Naive B cell (primary cell): ENCODE results near the gene HBE1. TPM values are rescaled to one million over a fixed set of nuclear protein-coding genes. Genes with fewer than 3 reads are reported as not detected.

Source experiments
- ATAC-seq, 2 donors: fragments of 150-1000 bp; cut with Tn5 transposase; 2 replicates each; pipeline ENCODE4 v1.10.0; 2021; ENCODE audit warnings: low read depth in 2 of 2, mild to moderate bottlenecking in 2 of 2, moderate library complexity in 2 of 2
- DNase-seq: peaks from one replicate; pipeline ENCODE4 v3.0.0; 2022
- H3K27ac Mint-ChIP-seq, 6 donors: one replicate each; pipeline ENCODE4 v1.8.0; 2020 to 2022; ENCODE audit warnings: mild to moderate bottlenecking in 6 of 6, mixed read lengths in 6 of 6, moderate library complexity in 5 of 6, inconsistent platforms in 2 of 6
- H3K27me3 Mint-ChIP-seq, 3 donors: one replicate each; pipeline ENCODE4 v1.8.0; 2021 to 2022; ENCODE audit warnings: mixed read lengths in 3 of 3, mild to moderate bottlenecking in 1 of 3
- H3K36me3 Mint-ChIP-seq, 2 donors: one replicate each; pipeline ENCODE4 v1.8.0; 2020 to 2022; ENCODE audit warnings: mixed read lengths in 2 of 2, inconsistent platforms in 1 of 2, mild to moderate bottlenecking in 1 of 2
- H3K4me1 Mint-ChIP-seq, 3 donors: one replicate each; pipeline ENCODE4 v1.8.0; 2020 to 2022; ENCODE audit warnings: mixed read lengths in 3 of 3, inconsistent platforms in 1 of 3, mild to moderate bottlenecking in 1 of 3, moderate library complexity in 1 of 3
- H3K4me3 Mint-ChIP-seq, 8 donors: one replicate each; pipeline ENCODE4 v1.8.0; 2020 to 2022; ENCODE audit warnings: mild to moderate bottlenecking in 8 of 8, mixed read lengths in 8 of 8, moderate library complexity in 8 of 8, inconsistent platforms in 2 of 8
- H3K9me3 Mint-ChIP-seq, 7 donors: one replicate each; pipeline ENCODE4 v1.8.0; 2020 to 2022; ENCODE audit warnings: mixed read lengths in 7 of 7, mild to moderate bottlenecking in 5 of 7, inconsistent platforms in 2 of 7, moderate library complexity in 1 of 7
- polyA plus RNA-seq, 6 donors: library from polyadenylated mRNA; unstranded; fragments of 300-500 nt; fragmentation: Illumina TruSeq; gene quantifications; one replicate each; pipeline ENCODE4 v1.2.3, GENCODE V29; 2021; ENCODE audit warnings: low read depth in 6 of 6

HBE1 gene
- polyA plus RNA-seq, 6 donors from 2014 or later, result not detected

- Mint-ChIP-seq H3K27me3 (peaks cover 0 to 4% (median 0%) of the 10 kb centered on the region in 3 donors), H3K4me3 (no peak overlapping the region), H3K4me1 (no peaks in the 10 kb centered on the region), H3K27ac (no peak overlapping the region), H3K36me3 (no peaks in the 10 kb centered on the region), H3K9me3 (no peaks in the 10 kb centered on the region)
- ATAC-seq (no peak), DNase-seq (no peak)
These were observed 21.6 kb upstream of the HBE1 start for GRCh38 chr11:5291207-5291838.

GRCh38 chr11:5290106-5290505 is 20.4 kb upstream of the HBE1 start:
- H3K36me3 Mint-ChIP-seq, result no peaks in the 10 kb centered on the region
- H3K4me3 Mint-ChIP-seq, result no peak overlapping the region
- H3K9me3 Mint-ChIP-seq, result peaks cover 0 to 3% (median 0%) of the 10 kb centered on the region in 7 donors
- no peaks in the 10 kb centered on the region for H3K4me1 Mint-ChIP-seq
- peaks cover 0 to 4% (median 0%) of the 10 kb centered on the region in 3 donors for H3K27me3 Mint-ChIP-seq
- ATAC-seq (no peak), DNase-seq (no peak)
- H3K27ac Mint-ChIP-seq, result no peak overlapping the region

- peaks cover 0 to 3% (median 0%) of the 10 kb centered on the region in 7 donors for H3K9me3 Mint-ChIP-seq
- H3K27me3 Mint-ChIP-seq, result peaks cover 0 to 4% (median 0%) of the 10 kb centered on the region in 3 donors
- DNase-seq (no peak), ATAC-seq (no peak)
- no peak overlapping the region for H3K27ac Mint-ChIP-seq
- H3K4me3 Mint-ChIP-seq, result no peak overlapping the region
- H3K36me3 Mint-ChIP-seq, result no peaks in the 10 kb centered on the region
- no peaks in the 10 kb centered on the region for H3K4me1 Mint-ChIP-seq
These were observed 20.0 kb upstream of the HBE1 start for GRCh38 chr11:5289696-5290095.

GRCh38 chr11:5288906-5289550 is 19.3 kb upstream of the HBE1 start:
- ATAC-seq (no peak), DNase-seq (no peak)
- Mint-ChIP-seq H3K4me3 (no peak overlapping the region), H3K27ac (no peak overlapping the region), H3K4me1 (no peaks in the 10 kb centered on the region), H3K9me3 (peaks cover 0 to 3% (median 0%) of the 10 kb centered on the region in 7 donors), H3K27me3 (peaks cover 0 to 4% (median 0%) of the 10 kb centered on the region in 3 donors), H3K36me3 (no peaks in the 10 kb centered on the region)

DNA sequence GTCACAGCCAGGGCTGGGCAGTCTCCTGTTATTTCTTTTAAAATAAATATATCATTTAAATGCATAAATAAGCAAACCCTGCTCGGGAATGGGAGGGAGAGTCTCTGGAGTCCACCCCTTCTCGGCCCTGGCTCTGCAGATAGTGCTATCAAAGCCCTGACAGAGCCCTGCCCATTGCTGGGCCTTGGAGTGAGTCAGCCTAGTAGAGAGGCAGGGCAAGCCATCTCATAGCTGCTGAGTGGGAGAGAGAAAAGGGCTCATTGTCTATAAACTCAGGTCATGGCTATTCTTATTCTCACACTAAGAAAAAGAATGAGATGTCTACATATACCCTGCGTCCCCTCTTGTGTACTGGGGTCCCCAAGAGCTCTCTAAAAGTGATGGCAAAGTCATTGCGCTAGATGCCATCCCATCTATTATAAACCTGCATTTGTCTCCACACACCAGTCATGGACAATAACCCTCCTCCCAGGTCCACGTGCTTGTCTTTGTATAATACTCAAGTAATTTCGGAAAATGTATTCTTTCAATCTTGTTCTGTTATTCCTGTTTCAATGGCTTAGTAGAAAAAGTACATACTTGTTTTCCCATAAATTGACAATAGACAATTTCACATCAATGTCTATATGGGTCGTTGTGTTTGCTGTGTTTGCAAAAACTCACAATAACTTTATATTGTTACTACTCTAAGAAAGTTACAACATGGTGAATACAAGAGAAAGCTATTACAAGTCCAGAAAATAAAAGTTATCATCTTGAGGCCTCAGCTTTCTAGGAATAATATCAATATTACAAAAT is 18.6 kb upstream of the HBE1 start:
- ATAC-seq (no peak), DNase-seq (no peak)
- H3K9me3 Mint-ChIP-seq, result peaks cover 0 to 3% (median 0%) of the 10 kb centered on the region in 7 donors
- H3K4me1 Mint-ChIP-seq, result no peaks in the 10 kb centered on the region
- H3K27me3 Mint-ChIP-seq, result peaks cover 0 to 4% (median 0%) of the 10 kb centered on the region in 3 donors
- no peak overlapping the region for H3K4me3 Mint-ChIP-seq
- no peak overlapping the region for H3K27ac Mint-ChIP-seq
- H3K36me3 Mint-ChIP-seq, result no peaks in the 10 kb centered on the region

DNA sequence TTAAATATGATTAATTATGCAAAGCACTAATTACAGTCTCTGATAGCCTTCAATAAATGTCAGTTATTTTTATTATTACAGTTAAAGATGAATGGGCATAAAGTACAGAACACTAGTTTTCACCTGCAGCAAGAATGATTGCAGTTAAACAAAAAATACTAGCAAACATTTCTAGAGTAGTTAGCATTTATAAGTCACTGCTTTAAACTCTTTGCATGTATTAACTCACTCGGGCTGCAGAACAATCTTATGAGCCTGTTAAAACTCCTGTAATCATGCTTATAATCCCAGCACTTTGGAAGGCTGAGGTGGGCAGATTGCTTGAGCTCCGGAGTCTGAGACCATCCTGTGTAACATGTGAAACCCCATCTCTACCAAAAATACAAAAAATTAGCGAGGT is 17.2 kb upstream of the HBE1 start:
- Mint-ChIP-seq H3K9me3 (peaks cover 0 to 3% (median 0%) of the 10 kb centered on the region in 7 donors), H3K27me3 (peaks cover 0 to 4% (median 0%) of the 10 kb centered on the region in 3 donors), H3K27ac (no peak overlapping the region), H3K36me3 (no peaks in the 10 kb centered on the region), H3K4me1 (no peaks in the 10 kb centered on the region), H3K4me3 (no peak overlapping the region)
- ATAC-seq (no peak), DNase-seq (no peak)

DNA sequence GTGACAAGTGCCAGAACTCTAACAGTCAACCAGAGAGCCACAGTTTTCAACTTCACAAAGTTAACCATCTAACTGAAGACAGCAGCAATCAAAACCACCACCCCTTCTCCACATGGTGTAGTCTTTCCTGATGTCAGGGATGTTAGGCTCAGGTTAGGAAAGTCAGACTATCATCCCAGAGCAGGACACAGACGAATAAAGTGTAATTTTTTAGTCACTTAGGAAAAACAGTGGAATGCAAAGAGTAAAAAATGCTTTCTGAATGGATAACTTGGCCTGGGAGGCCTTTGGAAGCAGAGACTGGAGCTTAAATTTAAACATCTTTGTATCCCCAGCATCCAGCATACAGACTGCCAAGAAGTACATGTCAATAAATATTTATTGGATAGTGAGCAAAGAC is 16.6 kb upstream of the HBE1 start:
- peaks cover 0 to 4% (median 0%) of the 10 kb centered on the region in 3 donors for H3K27me3 Mint-ChIP-seq
- no peak for ATAC-seq

GRCh38 chr11:5285703-5286340 is 16.1 kb upstream of the HBE1 start:
- Mint-ChIP-seq H3K36me3 (no peaks in the 10 kb centered on the region), H3K4me1 (no peaks in the 10 kb centered on the region), H3K27ac (no peak overlapping the region), H3K4me3 (no peak overlapping the region), H3K27me3 (peaks cover 0 to 4% (median 0%) of the 10 kb centered on the region in 3 donors), H3K9me3 (peaks cover 0 to 3% (median 0%) of the 10 kb centered on the region in 7 donors)
- ATAC-seq (no peak), DNase-seq (no peak)

More for the DNA sequence above, 16.6 kb upstream of the HBE1 start:
- no peaks in the 10 kb centered on the region for H3K4me1 Mint-ChIP-seq
- H3K9me3 Mint-ChIP-seq, result peaks cover 0 to 3% (median 0%) of the 10 kb centered on the region in 7 donors
- no peaks in the 10 kb centered on the region for H3K36me3 Mint-ChIP-seq
- no peak for DNase-seq
- H3K4me3 Mint-ChIP-seq, result no peak overlapping the region
- H3K27ac Mint-ChIP-seq, result no peak overlapping the region

DNA sequence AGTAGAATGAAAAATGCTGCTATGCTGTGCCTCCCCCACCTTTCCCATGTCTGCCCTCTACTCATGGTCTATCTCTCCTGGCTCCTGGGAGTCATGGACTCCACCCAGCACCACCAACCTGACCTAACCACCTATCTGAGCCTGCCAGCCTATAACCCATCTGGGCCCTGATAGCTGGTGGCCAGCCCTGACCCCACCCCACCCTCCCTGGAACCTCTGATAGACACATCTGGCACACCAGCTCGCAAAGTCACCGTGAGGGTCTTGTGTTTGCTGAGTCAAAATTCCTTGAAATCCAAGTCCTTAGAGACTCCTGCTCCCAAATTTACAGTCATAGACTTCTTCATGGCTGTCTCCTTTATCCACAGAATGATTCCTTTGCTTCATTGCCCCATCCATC is 14.9 kb upstream of the HBE1 start:
- no peak overlapping the region for H3K27ac Mint-ChIP-seq
- no peak overlapping the region for H3K4me3 Mint-ChIP-seq
- ATAC-seq (no peak), DNase-seq (no peak)
- H3K9me3 Mint-ChIP-seq, result peaks cover 0 to 3% (median 0%) of the 10 kb centered on the region in 7 donors
- no peaks in the 10 kb centered on the region for H3K36me3 Mint-ChIP-seq
- H3K27me3 Mint-ChIP-seq, result peaks cover 0 to 4% (median 0%) of the 10 kb centered on the region in 3 donors
- no peaks in the 10 kb centered on the region for H3K4me1 Mint-ChIP-seq

DNA sequence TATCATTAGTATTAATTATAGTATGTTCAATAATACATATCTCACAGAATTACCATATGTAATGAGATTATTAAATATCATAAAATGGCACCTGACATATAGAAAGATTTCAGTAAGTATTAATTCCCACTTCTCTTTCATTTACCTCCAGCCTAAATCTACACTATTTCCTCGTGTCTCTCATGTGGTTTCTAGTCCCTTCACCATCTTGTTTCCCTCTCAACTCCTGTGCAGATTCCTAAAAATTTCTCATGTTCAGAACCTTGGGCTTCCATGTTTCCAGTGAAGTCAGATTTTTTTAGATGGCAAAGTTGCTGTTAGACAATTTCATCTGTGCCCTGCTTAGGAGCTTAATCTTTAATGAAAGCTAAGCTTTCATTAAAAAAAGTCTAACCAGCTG is 14.1 kb upstream of the HBE1 start:
- no peak for ATAC-seq

DNA sequence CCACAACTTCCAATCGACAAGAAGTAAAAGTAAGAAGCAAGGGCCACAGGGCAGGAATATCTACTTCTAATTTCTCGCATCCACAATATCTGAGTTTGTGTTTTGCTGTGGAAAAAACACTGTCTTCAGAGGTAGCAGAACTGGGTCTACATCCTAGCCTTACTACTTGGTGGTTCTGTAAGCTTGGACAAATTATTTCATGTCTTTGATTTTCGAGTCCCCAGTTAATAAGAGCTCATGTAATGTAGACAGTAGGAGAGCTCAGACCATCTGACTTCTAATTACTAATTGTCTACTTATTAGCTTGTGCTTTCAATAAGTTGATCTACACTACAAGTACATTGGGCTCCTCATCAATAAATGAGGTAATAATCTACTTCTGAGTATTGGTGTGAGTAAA is 13.3 kb upstream of the HBE1 start:
- no peak overlapping the region for H3K4me3 Mint-ChIP-seq
- H3K27me3 Mint-ChIP-seq, result peaks cover 0 to 4% (median 0%) of the 10 kb centered on the region in 3 donors
- H3K27ac Mint-ChIP-seq, result no peak overlapping the region
- peaks cover 0 to 3% (median 0%) of the 10 kb centered on the region in 7 donors for H3K9me3 Mint-ChIP-seq
- ATAC-seq (no peak), DNase-seq (no peak)
- H3K36me3 Mint-ChIP-seq, result no peaks in the 10 kb centered on the region
- H3K4me1 Mint-ChIP-seq, result no peaks in the 10 kb centered on the region

More for the DNA sequence above, 14.1 kb upstream of the HBE1 start:
- no peak overlapping the region for H3K27ac Mint-ChIP-seq
- no peaks in the 10 kb centered on the region for H3K4me1 Mint-ChIP-seq
- DNase-seq, result no peak
- no peaks in the 10 kb centered on the region for H3K36me3 Mint-ChIP-seq
- H3K9me3 Mint-ChIP-seq, result peaks cover 0 to 3% (median 0%) of the 10 kb centered on the region in 7 donors
- no peak overlapping the region for H3K4me3 Mint-ChIP-seq
- peaks cover 0 to 4% (median 0%) of the 10 kb centered on the region in 3 donors for H3K27me3 Mint-ChIP-seq

DNA sequence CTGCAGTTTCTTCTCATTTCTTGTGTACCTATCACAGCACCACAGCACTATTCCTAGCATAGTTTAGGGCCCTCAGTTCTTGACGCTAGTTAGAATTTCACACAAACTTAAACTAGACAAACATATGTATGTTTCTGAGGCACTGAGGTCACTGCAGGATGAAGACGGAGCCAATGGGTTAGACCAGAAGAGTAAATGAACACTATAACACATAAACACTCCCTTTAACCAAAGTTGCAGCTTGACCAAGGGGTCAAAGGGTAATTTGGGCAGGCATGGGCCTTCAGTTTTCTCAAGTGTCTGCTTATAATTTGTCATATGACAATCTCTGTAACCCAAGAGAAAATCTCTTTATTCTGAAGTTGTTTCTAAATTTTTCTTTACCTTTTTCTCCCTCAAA is 12.9 kb upstream of the HBE1 start:
- H3K4me3 Mint-ChIP-seq, result no peak overlapping the region
- DNase-seq, result no peak
- no peak for ATAC-seq
- no peaks in the 10 kb centered on the region for H3K36me3 Mint-ChIP-seq
- no peak overlapping the region for H3K27ac Mint-ChIP-seq
- no peaks in the 10 kb centered on the region for H3K4me1 Mint-ChIP-seq
- H3K9me3 Mint-ChIP-seq, result peaks cover 0 to 3% (median 0%) of the 10 kb centered on the region in 7 donors
- H3K27me3 Mint-ChIP-seq, result peaks cover 0 to 4% (median 0%) of the 10 kb centered on the region in 3 donors

DNA sequence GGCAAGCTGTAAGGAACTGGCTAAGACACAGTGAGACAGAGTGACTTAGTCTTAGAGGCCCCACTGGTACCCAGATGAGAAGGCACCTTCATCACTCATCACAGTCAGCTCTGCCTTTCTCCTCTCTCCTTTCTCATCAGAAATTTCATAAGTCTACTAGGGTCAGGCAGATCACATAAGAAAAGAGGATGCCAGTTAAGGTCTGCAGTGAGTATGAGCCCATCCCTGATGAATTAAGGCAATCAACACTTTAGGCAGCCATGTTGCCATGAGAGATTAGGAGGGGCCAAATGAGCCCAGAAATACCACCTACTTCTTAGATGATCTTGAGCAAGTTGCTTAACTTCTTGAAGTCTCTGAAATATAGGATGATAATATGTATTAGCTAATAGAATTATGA is 11.9 kb upstream of the HBE1 start:
- no peak for ATAC-seq
- DNase-seq, result no peak
- H3K9me3 Mint-ChIP-seq, result peaks cover 0 to 3% (median 0%) of the 10 kb centered on the region in 7 donors
- no peaks in the 10 kb centered on the region for H3K36me3 Mint-ChIP-seq
- no peaks in the 10 kb centered on the region for H3K4me1 Mint-ChIP-seq
- H3K27ac Mint-ChIP-seq, result no peak overlapping the region
- H3K27me3 Mint-ChIP-seq, result peaks cover 0 to 4% (median 0%) of the 10 kb centered on the region in 3 donors
- no peak overlapping the region for H3K4me3 Mint-ChIP-seq
